ENCODE data around the gene HSPA12A. TPM values are rescaled to one million over a fixed set of nuclear protein-coding genes. Genes with fewer than 3 reads are reported as not detected.
A peak's percentile ranks its signal among the peaks of the same experiment; 100 is the strongest.

The HSPA12A gene
- total RNA-seq, 4 donors from 2014 or later: 16.4 to 24.5 (median 22.2) TPM

DNA sequence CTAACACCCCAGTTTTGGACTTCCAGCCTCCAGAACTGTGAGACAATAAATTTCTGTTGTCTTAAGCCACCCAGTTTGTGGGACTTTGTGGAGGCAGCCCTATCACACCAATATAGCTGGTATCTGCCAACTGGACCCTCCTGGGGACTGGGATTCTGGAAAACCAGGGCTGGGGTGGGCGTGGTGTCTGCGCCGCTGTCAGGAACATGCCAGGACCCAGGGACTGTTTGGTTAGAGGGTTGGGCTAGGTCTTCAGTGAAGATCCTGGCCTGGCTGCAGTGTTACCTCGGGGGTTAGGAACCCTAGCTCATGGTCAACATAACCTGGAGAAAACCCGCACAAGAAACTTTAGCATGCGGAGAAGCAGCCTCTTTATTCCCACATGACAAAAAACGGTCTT, 79.0 kb downstream of the HSPA12A start:
- H3K9me3 ChIP-seq: no peaks in the 10 kb centered on the region
- DNase-seq (ENCODE audit: extremely low spot score): peak; percentile 78
- no peaks in the 10 kb centered on the region for H3K27me3 ChIP-seq
- 92% methylated on average over 4 of the region's 7 CpGs for WGBS
- TF ChIP-seq POLR2A (IDR thresholded peaks at IDR 0.05; ENCODE audit: low read depth) (no peak), POLR2AphosphoS5 (IDR thresholded peaks at IDR 0.05) (no peak), EP300 (IDR thresholded peaks at IDR 0.05) (no peak)
- TF ChIP-seq, protein P1, sequence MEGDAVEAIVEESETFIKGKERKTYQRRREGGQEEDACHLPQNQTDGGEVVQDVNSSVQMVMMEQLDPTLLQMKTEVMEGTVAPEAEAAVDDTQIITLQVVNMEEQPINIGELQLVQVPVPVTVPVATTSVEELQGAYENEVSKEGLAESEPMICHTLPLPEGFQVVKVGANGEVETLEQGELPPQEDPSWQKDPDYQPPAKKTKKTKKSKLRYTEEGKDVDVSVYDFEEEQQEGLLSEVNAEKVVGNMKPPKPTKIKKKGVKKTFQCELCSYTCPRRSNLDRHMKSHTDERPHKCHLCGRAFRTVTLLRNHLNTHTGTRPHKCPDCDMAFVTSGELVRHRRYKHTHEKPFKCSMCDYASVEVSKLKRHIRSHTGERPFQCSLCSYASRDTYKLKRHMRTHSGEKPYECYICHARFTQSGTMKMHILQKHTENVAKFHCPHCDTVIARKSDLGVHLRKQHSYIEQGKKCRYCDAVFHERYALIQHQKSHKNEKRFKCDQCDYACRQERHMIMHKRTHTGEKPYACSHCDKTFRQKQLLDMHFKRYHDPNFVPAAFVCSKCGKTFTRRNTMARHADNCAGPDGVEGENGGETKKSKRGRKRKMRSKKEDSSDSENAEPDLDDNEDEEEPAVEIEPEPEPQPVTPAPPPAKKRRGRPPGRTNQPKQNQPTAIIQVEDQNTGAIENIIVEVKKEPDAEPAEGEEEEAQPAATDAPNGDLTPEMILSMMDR (IDR thresholded peaks at IDR 0.05): no peak
- intact Hi-C loops (cut with DNase I): no loop called here
- no peak overlapping the region for H3K4me3 ChIP-seq
- no peak overlapping the region for H3K27ac ChIP-seq (replicated peaks in 1 of 4)
- peaks cover 0 to 14% (median 12%) of the 10 kb centered on the region in 4 donors for H3K4me1 ChIP-seq
- no peaks in the 10 kb centered on the region for H3K36me3 ChIP-seq

DNA sequence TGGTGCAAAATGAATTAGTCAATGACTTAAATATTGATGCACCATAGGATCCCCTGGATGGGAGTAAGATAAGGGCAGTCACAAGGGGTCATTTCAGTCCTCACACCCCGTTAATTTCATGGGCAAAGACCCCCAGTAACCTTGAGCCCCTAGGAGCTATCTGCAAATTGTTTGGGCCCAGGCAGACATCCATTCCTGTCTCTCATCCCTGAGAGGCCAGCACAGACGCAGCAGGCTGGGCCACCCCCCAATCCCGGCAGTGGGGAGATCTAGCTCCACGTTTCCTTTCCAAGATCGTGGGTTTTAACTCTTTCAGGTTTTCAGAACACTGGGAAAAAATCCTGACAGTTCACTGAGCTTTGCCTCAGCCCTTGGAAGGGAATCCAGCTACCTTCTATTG, 81.5 kb downstream of the HSPA12A start:
- H3K9me3 ChIP-seq: no peaks in the 10 kb centered on the region
- no peak for TF ChIP-seq POLR2A (IDR thresholded peaks at IDR 0.05; ENCODE audit: low read depth)
- TF ChIP-seq, protein P1 (IDR thresholded peaks at IDR 0.05): no peak
- no peak overlapping the region for H3K27ac ChIP-seq (replicated peaks in 1 of 4)
- no peaks in the 10 kb centered on the region for H3K36me3 ChIP-seq
- no peaks in the 10 kb centered on the region for H3K27me3 ChIP-seq
- intact Hi-C loops (cut with DNase I): no loop called here
- 48% methylated on average over 5 of the region's 5 CpGs for WGBS
- H3K4me3 ChIP-seq: no peak overlapping the region
- DNase-seq (ENCODE audit: extremely low spot score): peak; percentile 55
- H3K4me1 ChIP-seq: peaks cover 0 to 11% (median 7%) of the 10 kb centered on the region in 4 donors

DNA sequence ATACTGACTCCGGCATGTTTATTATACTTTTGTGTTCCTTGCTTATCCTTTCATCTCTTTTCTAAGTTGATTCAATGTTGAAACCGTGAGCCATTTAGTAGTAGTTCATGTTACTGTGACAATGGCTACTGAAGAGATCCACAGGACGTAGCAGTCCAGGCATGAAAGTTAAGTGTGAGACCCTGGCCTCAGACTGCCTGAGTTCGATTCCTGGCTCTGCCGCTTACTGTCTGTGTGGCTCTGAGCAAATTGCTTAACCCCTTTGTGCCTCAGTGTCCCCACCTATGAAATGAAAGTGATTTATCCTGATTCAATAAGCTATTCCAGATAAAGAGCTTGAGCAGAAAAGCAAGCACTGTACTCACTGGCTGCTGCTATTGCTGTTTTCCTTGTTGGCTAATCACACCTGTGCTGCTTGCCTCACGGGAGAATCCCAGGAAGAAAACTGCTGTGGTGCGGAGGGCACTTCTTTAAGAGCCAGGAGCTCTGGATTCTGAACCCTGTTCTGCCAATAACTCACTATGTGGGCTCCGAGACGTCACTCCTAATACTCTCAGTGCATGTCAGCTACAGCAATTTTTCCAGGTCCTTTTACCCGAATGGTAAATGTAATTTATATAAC, 83.2 kb downstream of the HSPA12A start:
- no peak overlapping the region for H3K27ac ChIP-seq (replicated peaks in 1 of 4)
- H3K9me3 ChIP-seq: no peaks in the 10 kb centered on the region
- peaks cover 0 to 8% (median 0%) of the 10 kb centered on the region in 4 donors for H3K27me3 ChIP-seq
- H3K36me3 ChIP-seq: no peaks in the 10 kb centered on the region
- H3K4me1 ChIP-seq: no peaks in the 10 kb centered on the region
- no peak overlapping the region for H3K4me3 ChIP-seq
- 85% methylated on average over 10 of the region's 10 CpGs for WGBS
- peak; percentile 77 for DNase-seq (ENCODE audit: extremely low spot score)
- intact Hi-C loops (cut with DNase I): no loop called here
- TF ChIP-seq, protein P1 (IDR thresholded peaks at IDR 0.05): no peak
- TF ChIP-seq POLR2AphosphoS5 (IDR thresholded peaks at IDR 0.05) (no peak), EP300 (IDR thresholded peaks at IDR 0.05) (no peak), POLR2A (IDR thresholded peaks at IDR 0.05; ENCODE audit: low read depth) (no peak)

DNA sequence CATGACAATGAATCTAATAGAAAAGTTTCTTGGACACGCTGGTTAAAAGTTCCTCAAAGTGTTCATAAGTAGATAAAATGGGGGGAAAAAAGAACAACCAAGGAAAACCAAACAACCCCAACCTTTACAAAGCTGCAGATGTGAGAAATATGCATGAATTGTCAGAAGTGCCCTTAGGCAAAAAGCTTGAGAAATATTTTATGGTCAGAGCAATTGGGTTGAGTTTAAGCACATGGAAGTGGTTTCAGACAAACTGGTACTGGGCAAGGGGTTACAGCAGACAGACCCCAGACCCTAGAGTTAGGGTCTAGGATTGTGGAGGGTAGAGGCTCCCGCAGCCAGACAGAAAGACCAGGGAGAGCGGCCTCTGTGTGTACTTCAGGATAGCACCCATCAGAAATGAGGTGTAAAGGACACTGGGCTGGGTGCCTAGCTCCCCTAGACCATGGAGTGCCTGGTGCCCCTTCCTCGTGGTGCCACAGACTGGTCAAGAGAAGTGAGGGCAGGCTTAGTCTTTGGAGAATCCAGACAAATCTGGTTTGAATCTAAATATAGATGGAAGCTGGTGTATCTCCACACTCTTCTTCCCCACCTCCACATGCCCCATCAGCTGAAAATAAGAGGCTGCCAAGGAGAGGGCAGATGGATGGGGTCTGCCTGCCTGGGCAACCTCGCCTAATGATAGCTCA, 84.4 kb downstream of the HSPA12A start:
- H3K9me3 ChIP-seq: no peaks in the 10 kb centered on the region
- H3K27ac ChIP-seq (replicated peaks in 1 of 4): no peak overlapping the region
- DNase-seq (ENCODE audit: extremely low spot score): peak; percentile 81
- no peaks in the 10 kb centered on the region for H3K36me3 ChIP-seq
- H3K4me3 ChIP-seq: no peak overlapping the region
- 89% methylated on average over 5 of the region's 5 CpGs for WGBS
- H3K4me1 ChIP-seq: no peaks in the 10 kb centered on the region
- TF ChIP-seq POLR2AphosphoS5 (IDR thresholded peaks at IDR 0.05) (no peak), EP300 (IDR thresholded peaks at IDR 0.05) (no peak), POLR2A (IDR thresholded peaks at IDR 0.05; ENCODE audit: low read depth) (no peak)
- TF ChIP-seq, protein P1 (IDR thresholded peaks at IDR 0.05): no peak
- intact Hi-C loops (cut with DNase I): no loop called here
- H3K27me3 ChIP-seq: peaks cover 0 to 9% (median 0%) of the 10 kb centered on the region in 4 donors

Data from esophagus muscularis mucosa (tissue), 4 donors.